Sigmoid colon (tissue), 4 donors: ENCODE measurements around the gene OCIAD2.

Experiments used
- POLR2AphosphoS5 ChIP-seq, 4 donors: sonication (generic); formaldehyde crosslinking; IDR thresholded peaks; one replicate each; pipeline ENCODE4 v1.6.1; 2017; ENCODE audit warnings: antibody characterized with exemption in 4 of 4
- TF ChIP-seq, protein P1 (sequence below), 4 experiments: fragments of 450-650 bp in 3 of 4; fragments of 200-600 bp in 1 of 4; IDR thresholded peaks; one replicate each; pipeline ENCODE4 v1.5.1; 2016 to 2019; ENCODE audit warnings: antibody characterized with exemption in 4 of 4, mild to moderate bottlenecking in 3 of 4, moderate library complexity in 2 of 4

DNA sequence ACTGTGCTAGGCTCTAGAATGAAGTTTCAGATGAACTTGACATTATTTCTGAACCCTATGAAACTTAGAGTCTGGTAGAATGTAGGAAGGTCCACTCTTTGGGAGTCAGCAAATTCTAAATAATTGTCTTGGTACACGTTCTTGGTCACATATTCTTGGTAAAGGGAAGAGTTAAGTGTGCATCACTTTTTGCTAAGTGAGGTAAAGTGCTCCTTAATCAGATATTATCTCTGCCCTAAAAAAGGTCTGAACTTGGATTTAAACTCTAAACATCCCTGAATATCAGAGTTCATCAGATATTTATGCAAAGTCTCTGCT lies 7.2 kb downstream of the OCIAD2 start:
- TF ChIP-seq POLR2AphosphoS5 (IDR thresholded peaks at IDR 0.05), result no peak
- TF ChIP-seq, protein P1, sequence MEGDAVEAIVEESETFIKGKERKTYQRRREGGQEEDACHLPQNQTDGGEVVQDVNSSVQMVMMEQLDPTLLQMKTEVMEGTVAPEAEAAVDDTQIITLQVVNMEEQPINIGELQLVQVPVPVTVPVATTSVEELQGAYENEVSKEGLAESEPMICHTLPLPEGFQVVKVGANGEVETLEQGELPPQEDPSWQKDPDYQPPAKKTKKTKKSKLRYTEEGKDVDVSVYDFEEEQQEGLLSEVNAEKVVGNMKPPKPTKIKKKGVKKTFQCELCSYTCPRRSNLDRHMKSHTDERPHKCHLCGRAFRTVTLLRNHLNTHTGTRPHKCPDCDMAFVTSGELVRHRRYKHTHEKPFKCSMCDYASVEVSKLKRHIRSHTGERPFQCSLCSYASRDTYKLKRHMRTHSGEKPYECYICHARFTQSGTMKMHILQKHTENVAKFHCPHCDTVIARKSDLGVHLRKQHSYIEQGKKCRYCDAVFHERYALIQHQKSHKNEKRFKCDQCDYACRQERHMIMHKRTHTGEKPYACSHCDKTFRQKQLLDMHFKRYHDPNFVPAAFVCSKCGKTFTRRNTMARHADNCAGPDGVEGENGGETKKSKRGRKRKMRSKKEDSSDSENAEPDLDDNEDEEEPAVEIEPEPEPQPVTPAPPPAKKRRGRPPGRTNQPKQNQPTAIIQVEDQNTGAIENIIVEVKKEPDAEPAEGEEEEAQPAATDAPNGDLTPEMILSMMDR (IDR thresholded peaks at IDR 0.05), result no peak
